A549 treated with Mapracorat at 1 μM for 4 hours (cell line): ENCODE measurements around the gene OR6K3. TPM values are rescaled to one million over a fixed set of nuclear protein-coding genes. Genes with fewer than 3 reads are reported as not detected.

Experiments used
- total RNA-seq: library from RNA; stranded (reverse); fragments of 200-300 nt; extraction: Qiagen RNA extraction; gene quantifications from 5 replicates; pipeline ENCODE4 v1.2.3, GENCODE V29; 2022

OR6K3 gene
- total RNA-seq, result not detected in 5 replicates

GRCh38 chr1:158720620-158721019, at the start of gene OR6K3:
Gene OR6K3, minus strand, starts transcription at chr1:158720720. Its CDS starts 2,605 bp downstream, at chr1:158718115.

GRCh38 chr1:158754420-158754819, 33.9 kb upstream of the OR6K3 start, which contains the start of gene OR6K6:
Gene OR6K6, plus strand, starts transcription at chr1:158754720. Its CDS starts 168 bp downstream, at chr1:158754888.

GRCh38 chr1:158700552-158700951, 20.0 kb downstream of the OR6K3 start, which contains the start of gene OR6K2:
Gene OR6K2, minus strand, starts transcription at chr1:158700652. Its CDS starts 0 bp downstream, at chr1:158700652.

GRCh38 chr1:158686111-158687009, 34.2 kb downstream of the OR6K3 start, which contains the start of gene SPTA1:
Gene SPTA1, minus strand, starts transcription at chr1:158686715. Its CDS starts 198 bp downstream, at chr1:158686517.

Other genes starting within 250 kb of the OR6K3 start
- gene OR10R2, start 248.5 kb downstream of the OR6K3 start, total RNA-seq, result not detected in 5 replicates
- gene OR6Y1, start 166.3 kb downstream of the OR6K3 start, total RNA-seq, result not detected in 5 replicates
- gene OR6P1, start 150.1 kb downstream of the OR6K3 start, total RNA-seq, result not detected in 5 replicates
- gene OR10X1, start 140.8 kb downstream of the OR6K3 start, total RNA-seq, result not detected in 5 replicates
- gene OR10Z1, start 115.5 kb downstream of the OR6K3 start, total RNA-seq, result not detected in 5 replicates
- gene SPTA1, start 34.0 kb downstream of the OR6K3 start, total RNA-seq, result not detected in 5 replicates
- gene OR6K2, start 20.1 kb downstream of the OR6K3 start, total RNA-seq, result not detected in 5 replicates
- not detected in 5 replicates for gene OR6K6, start 34.0 kb upstream of the OR6K3 start, total RNA-seq
- not detected in 5 replicates for gene OR6N1, start 51.5 kb upstream of the OR6K3 start, total RNA-seq
- not detected in 5 replicates for gene OR6N2, start 60.5 kb upstream of the OR6K3 start, total RNA-seq
- gene MNDA, start 110.6 kb upstream of the OR6K3 start, total RNA-seq, result not detected in 5 replicates
- not detected in 5 replicates for gene PYHIN1, start 210.8 kb upstream of the OR6K3 start, total RNA-seq